HepG2 (cell line): Measurements from ENCODE around the gene ZBTB46. TPM values are rescaled to one million over a fixed set of nuclear protein-coding genes. Genes with fewer than 3 reads are reported as not detected.

Experiments
- ARNT ChIP-seq: fragments of 450-650 bp; IDR thresholded peaks from 2 replicates; pipeline ENCODE4 v1.6.1; 2017
- CBFB ChIP-seq: sonication (generic); formaldehyde crosslinking; IDR thresholded peaks from 2 replicates; pipeline ENCODE4 v1.4.0; 2020; ENCODE audit warnings: missing genetic modification reagents
- GFI1 ChIP-seq: sonication (generic); formaldehyde crosslinking; IDR thresholded peaks from 2 replicates; pipeline ENCODE4 v1.5.0; 2020; ENCODE audit warnings: missing genetic modification reagents, mild to moderate bottlenecking, borderline replicate concordance
- GTF3A ChIP-seq: sonication (generic); formaldehyde crosslinking; conservative IDR thresholded peaks from 2 replicates; pipeline ENCODE4 v1.4.0; 2020; ENCODE audit warnings: mild to moderate bottlenecking, missing genetic modification reagents
- HNF4G ChIP-seq, 2 experiments: sonication (generic) in 1 of 2; formaldehyde crosslinking in 1 of 2; IDR thresholded peaks; 2 replicates each; pipeline versions ENCODE4 v1.4.0 to v1.6.1; 2011 to 2020; ENCODE audit warnings: borderline replicate concordance in 2 of 2, low read depth in 2 of 2, mild to moderate bottlenecking in 2 of 2, low read length in 1 of 2, missing genetic modification reagents in 1 of 2, moderate library complexity in 1 of 2
- HOXA9 ChIP-seq: sonication (generic); formaldehyde crosslinking; IDR thresholded peaks from 2 replicates; pipeline ENCODE4 v1.8.1; 2022; ENCODE audit warnings: missing genetic modification reagents, mild to moderate bottlenecking, moderate library complexity, borderline replicate concordance
- KLF12 ChIP-seq: sonication (generic); formaldehyde crosslinking; IDR thresholded peaks from 2 replicates; pipeline ENCODE4 v1.4.0; 2020; ENCODE audit warnings: missing genetic modification reagents, borderline replicate concordance
- MLLT10 ChIP-seq: sonication (generic); formaldehyde crosslinking; IDR thresholded peaks from 2 replicates; pipeline ENCODE4 v1.4.0; 2020; ENCODE audit warnings: missing genetic modification reagents
- NCOA2 ChIP-seq: sonication (generic); formaldehyde crosslinking; IDR thresholded peaks from 2 replicates; pipeline ENCODE4 v1.8.0; 2022; ENCODE audit warnings: inconsistent platforms
- NFATC3 ChIP-seq: sonication (generic); formaldehyde crosslinking; IDR thresholded peaks from 2 replicates; pipeline ENCODE4 v1.5.1; 2020; ENCODE audit warnings: mild to moderate bottlenecking, missing genetic modification reagents
- PCBP1 ChIP-seq: fragments of 200-400 bp; formaldehyde crosslinking; IDR thresholded peaks from 2 replicates; pipeline ENCODE4 v1.6.1; 2017; ENCODE audit warnings: mild to moderate bottlenecking, low read depth, low read length, borderline replicate concordance
- ZNF616 ChIP-seq: sonication (generic); formaldehyde crosslinking; IDR thresholded peaks from 2 replicates; pipeline ENCODE4 v1.5.0; 2020; ENCODE audit warnings: low read depth, mild to moderate bottlenecking, missing genetic modification reagents
- polyA plus RNA-seq, 8 experiments: library from polyadenylated mRNA; depleted of rRNA in 3 of 8; stranded (reverse) in 7 of 8; unstranded in 1 of 8; fragments of >200 nt; fragmentation: Illumina TruSeq in 4 of 8; extraction: Trizol in 4 of 8; gene quantifications; 2 replicates each; pipeline versions ENCODE4 v1.2.1 to v1.2.3, GENCODE V29; 2011 to 2016; ENCODE audit warnings: low read depth in 4 of 8, missing spikeins in 1 of 8, mixed read lengths in 1 of 8; ENCODE audit not compliant: insufficient read depth in 1 of 8
- total RNA-seq, 5 experiments: library from RNA; depleted of rRNA; stranded (reverse); fragments of >200 nt; fragmentation: Illumina TruSeq; extraction: Trizol; gene quantifications; 2 replicates each; pipeline ENCODE4 v1.2.3, GENCODE V29; 2016; ENCODE audit warnings: low read depth in 1 of 5
- TF ChIP-seq, protein P1 (sequence below): sonication (generic); formaldehyde crosslinking; IDR thresholded peaks from one replicate; pipeline ENCODE4 v1.5.1; 2020; ENCODE audit warnings: mild to moderate bottlenecking, missing genetic modification reagents; ENCODE audit errors: not compliant biosample characterization
- TF ChIP-seq, protein P2 (sequence below): sonication (generic); formaldehyde crosslinking; conservative IDR thresholded peaks from 2 replicates; pipeline ENCODE4 v1.8.1; 2023; ENCODE audit warnings: missing genetic modification reagents
- TF ChIP-seq, protein P3 (sequence below): sonication (generic); formaldehyde crosslinking; IDR thresholded peaks from 2 replicates; pipeline ENCODE4 v1.5.0; 2020; ENCODE audit warnings: mild to moderate bottlenecking, missing genetic modification reagents
- TF ChIP-seq, protein P4 (sequence below): sonication (generic); formaldehyde crosslinking; IDR thresholded peaks from 2 replicates; pipeline ENCODE4 v1.8.0; 2022; ENCODE audit warnings: mild to moderate bottlenecking, missing genetic modification reagents

The ZBTB46 gene
- total and polyA plus RNA-seq, 2 of the 13 experiments (the other 11 are each of a cell fraction or from before 2014, with no cell fraction given): 1.6 to 13.5 TPM

DNA sequence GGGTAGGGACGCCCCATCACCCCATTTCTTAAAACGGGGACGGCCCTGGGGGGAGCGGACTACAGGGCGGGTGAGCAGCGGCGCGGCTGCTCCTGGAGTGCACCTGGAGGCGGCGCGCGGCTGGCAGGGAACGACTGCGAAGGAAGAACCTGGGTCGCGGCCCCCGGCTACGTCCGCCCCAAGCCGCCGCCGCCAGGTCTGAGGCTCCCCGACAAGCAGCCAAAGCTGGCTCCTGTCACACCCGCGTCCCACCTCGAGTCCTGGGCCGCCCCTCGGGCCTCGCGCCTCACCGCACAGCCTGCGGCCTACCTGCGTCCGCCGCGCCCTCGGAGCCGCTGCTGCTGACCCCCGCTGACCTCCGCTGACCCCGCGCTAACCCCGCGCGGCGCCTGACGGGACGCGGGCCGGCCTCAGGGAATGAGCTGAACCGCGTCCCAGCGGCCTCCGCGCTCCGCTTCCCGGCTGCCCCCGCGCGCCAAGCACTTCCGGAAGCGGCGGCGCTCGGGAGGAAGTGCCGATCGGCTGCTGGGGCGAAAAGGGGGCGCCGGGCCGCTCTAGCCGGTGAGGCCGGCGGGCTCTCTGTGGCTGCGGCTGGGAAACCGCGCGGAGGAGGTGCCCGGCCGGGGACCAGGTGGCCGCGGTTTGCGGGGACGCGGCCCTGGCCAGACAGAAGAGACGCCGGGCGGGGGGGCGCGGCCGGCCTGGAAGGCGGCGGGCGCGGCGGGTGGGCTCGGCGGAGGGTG lies 123.3 kb downstream of the ZBTB46 start, which contains the start of the genes ARFRP1 and ZGPAT (continued):
- TF ChIP-seq, protein P1, sequence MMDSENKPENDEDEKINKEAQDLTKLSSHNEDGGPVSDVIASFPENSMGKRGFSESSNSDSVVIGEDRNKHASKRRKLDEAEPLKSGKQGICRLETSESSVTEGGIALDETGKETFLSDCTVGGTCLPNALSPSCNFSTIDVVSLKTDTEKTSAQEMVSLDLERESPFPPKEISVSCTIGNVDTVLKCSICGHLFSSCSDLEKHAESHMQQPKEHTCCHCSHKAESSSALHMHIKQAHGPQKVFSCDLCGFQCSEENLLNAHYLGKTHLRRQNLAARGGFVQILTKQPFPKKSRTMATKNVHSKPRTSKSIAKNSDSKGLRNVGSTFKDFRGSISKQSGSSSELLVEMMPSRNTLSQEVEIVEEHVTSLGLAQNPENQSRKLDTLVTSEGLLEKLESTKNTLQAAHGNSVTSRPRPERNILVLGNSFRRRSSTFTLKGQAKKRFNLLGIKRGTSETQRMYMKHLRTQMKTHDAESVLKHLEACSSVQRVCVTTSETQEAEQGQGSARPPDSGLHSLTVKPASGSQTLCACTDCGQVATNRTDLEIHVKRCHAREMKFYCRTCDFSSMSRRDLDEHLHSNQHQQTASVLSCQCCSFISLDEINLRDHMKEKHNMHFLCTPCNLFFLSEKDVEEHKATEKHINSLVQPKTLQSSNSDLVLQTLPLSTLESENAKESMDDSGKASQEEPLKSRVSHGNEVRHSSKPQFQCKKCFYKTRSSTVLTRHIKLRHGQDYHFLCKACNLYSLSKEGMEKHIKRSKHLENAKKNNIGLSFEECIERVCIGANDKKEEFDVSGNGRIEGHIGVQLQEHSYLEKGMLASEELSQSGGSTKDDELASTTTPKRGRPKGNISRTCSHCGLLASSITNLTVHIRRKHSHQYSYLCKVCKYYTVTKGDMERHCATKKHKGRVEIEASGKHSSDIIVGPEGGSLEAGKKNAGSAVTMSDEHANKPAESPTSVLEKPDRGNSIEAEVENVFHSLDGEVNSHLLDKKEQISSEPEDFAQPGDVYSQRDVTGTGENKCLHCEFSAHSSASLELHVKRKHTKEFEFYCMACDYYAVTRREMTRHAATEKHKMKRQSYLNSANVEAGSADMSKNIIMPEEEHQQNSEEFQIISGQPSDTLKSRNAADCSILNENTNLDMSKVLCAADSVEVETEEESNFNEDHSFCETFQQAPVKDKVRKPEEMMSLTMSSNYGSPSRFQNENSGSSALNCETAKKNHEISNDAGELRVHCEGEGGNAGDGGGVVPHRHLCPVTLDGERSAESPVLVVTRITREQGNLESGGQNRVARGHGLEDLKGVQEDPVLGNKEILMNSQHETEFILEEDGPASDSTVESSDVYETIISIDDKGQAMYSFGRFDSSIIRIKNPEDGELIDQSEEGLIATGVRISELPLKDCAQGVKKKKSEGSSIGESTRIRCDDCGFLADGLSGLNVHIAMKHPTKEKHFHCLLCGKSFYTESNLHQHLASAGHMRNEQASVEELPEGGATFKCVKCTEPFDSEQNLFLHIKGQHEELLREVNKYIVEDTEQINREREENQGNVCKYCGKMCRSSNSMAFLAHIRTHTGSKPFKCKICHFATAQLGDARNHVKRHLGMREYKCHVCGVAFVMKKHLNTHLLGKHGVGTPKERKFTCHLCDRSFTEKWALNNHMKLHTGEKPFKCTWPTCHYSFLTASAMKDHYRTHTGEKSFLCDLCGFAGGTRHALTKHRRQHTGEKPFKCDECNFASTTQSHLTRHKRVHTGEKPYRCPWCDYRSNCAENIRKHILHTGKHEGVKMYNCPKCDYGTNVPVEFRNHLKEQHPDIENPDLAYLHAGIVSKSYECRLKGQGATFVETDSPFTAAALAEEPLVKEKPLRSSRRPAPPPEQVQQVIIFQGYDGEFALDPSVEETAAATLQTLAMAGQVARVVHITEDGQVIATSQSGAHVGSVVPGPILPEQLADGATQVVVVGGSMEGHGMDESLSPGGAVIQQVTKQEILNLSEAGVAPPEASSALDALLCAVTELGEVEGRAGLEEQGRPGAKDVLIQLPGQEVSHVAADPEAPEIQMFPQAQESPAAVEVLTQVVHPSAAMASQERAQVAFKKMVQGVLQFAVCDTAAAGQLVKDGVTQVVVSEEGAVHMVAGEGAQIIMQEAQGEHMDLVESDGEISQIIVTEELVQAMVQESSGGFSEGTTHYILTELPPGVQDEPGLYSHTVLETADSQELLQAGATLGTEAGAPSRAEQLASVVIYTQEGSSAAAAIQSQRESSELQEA (CRISPR knock-in tag): peak; percentile 96
- 0 out of 2 replicates have a peak, but pooled peaks have one; percentile 23 for TF ChIP-seq PCBP1
- TF ChIP-seq KLF12 (CRISPR knock-in tag): peak; percentile 91; the same call in 1 of the 2 replicates
- no peak for TF ChIP-seq GFI1 (CRISPR knock-in tag)
- TF ChIP-seq HNF4G (IDR thresholded peaks at IDR 0.05; ENCODE audit: borderline replicate concordance, low read depth, low read length): peak; percentile 52; the same call in 1 of the 2 replicates
- TF ChIP-seq HNF4G (CRISPR knock-in tag; IDR thresholded peaks at IDR 0.05; ENCODE audit: borderline replicate concordance, low read depth): peak; percentile 95
- peak; percentile 97; the same call in 1 of the 2 replicates for TF ChIP-seq HOXA9 (CRISPR knock-in tag)
- no peak for TF ChIP-seq ARNT
- TF ChIP-seq, protein P2, sequence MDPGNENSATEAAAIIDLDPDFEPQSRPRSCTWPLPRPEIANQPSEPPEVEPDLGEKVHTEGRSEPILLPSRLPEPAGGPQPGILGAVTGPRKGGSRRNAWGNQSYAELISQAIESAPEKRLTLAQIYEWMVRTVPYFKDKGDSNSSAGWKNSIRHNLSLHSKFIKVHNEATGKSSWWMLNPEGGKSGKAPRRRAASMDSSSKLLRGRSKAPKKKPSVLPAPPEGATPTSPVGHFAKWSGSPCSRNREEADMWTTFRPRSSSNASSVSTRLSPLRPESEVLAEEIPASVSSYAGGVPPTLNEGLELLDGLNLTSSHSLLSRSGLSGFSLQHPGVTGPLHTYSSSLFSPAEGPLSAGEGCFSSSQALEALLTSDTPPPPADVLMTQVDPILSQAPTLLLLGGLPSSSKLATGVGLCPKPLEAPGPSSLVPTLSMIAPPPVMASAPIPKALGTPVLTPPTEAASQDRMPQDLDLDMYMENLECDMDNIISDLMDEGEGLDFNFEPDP (CRISPR knock-in tag): peak; percentile 98
- peak; percentile 71; the same call in 1 of the 2 replicates for TF ChIP-seq NCOA2 (CRISPR knock-in tag)
- TF ChIP-seq MLLT10 (CRISPR knock-in tag): no peak
- TF ChIP-seq, protein P3, sequence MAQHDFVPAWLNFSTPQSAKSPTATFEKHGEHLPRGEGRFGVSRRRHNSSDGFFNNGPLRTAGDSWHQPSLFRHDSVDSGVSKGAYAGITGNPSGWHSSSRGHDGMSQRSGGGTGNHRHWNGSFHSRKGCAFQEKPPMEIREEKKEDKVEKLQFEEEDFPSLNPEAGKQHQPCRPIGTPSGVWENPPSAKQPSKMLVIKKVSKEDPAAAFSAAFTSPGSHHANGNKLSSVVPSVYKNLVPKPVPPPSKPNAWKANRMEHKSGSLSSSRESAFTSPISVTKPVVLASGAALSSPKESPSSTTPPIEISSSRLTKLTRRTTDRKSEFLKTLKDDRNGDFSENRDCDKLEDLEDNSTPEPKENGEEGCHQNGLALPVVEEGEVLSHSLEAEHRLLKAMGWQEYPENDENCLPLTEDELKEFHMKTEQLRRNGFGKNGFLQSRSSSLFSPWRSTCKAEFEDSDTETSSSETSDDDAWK: no peak
- TF ChIP-seq, protein P4, sequence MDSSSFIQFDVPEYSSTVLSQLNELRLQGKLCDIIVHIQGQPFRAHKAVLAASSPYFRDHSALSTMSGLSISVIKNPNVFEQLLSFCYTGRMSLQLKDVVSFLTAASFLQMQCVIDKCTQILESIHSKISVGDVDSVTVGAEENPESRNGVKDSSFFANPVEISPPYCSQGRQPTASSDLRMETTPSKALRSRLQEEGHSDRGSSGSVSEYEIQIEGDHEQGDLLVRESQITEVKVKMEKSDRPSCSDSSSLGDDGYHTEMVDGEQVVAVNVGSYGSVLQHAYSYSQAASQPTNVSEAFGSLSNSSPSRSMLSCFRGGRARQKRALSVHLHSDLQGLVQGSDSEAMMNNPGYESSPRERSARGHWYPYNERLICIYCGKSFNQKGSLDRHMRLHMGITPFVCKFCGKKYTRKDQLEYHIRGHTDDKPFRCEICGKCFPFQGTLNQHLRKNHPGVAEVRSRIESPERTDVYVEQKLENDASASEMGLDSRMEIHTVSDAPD (CRISPR knock-in tag): peak; percentile 92
- TF ChIP-seq CBFB (CRISPR knock-in tag): peak; percentile 97
- TF ChIP-seq NFATC3 (CRISPR knock-in tag): no peak
- TF ChIP-seq ZNF616 (CRISPR knock-in tag): peak; percentile 97
- no peak; the same call in 1 of the 2 replicates for TF ChIP-seq GTF3A
